Endometrium (tissue), 2 donors: Measurements from ENCODE around the gene ECE1.
"Not testable (repeated sequence)": the region's sequence is repeated elsewhere in the genome, so short reads cannot be mapped to it uniquely, and the experiment has no call there.

ENCODE experiments used
- FAIRE-seq: peaks from 2 replicates; lab custom pipeline; 2012; peaks lifted over from hg19 to GRCh38; lab: Jason Lieb, UNC
- donor health status: control.
- donor health status: control.

The ECE1 gene

GRCh38 chr1:21219674-21220073 is 70.6 kb downstream of the ECE1 start:
- no peak for FAIRE-seq

- FAIRE-seq: no peak
These were observed 72.3 kb downstream of the ECE1 start for GRCh38 chr1:21217812-21218596.

GRCh38 chr1:21216835-21217811 is 73.1 kb downstream of the ECE1 start:
- FAIRE-seq: no peak

- no peak for FAIRE-seq
These were observed 78.1 kb downstream of the ECE1 start for GRCh38 chr1:21212126-21212525.

GRCh38 chr1:21208137-21208700 is 82.0 kb downstream of the ECE1 start:
- not testable (repeated sequence) for FAIRE-seq

GRCh38 chr1:21206117-21206516 is 84.1 kb downstream of the ECE1 start:
- FAIRE-seq: no peak

- no peak for FAIRE-seq
These were observed 84.8 kb downstream of the ECE1 start for GRCh38 chr1:21205416-21205815.

GRCh38 chr1:21201650-21202049 is 88.6 kb downstream of the ECE1 start:
- FAIRE-seq: no peak

- not testable (repeated sequence) for FAIRE-seq
These were observed 89.0 kb downstream of the ECE1 start for GRCh38 chr1:21201238-21201637.

- no peak for FAIRE-seq
These were observed 89.5 kb downstream of the ECE1 start for GRCh38 chr1:21200767-21201166.

GRCh38 chr1:21198929-21199328 is 91.3 kb downstream of the ECE1 start:
- no peak for FAIRE-seq

- no peak for FAIRE-seq
These were observed 97.4 kb downstream of the ECE1 start for GRCh38 chr1:21192871-21193270.

- FAIRE-seq: no peak
These were observed 98.0 kb downstream of the ECE1 start for GRCh38 chr1:21192284-21192683.

GRCh38 chr1:21190771-21191170 is 99.5 kb downstream of the ECE1 start:
- not testable (repeated sequence) for FAIRE-seq

- FAIRE-seq: no peak
These were observed 100.3 kb downstream of the ECE1 start for GRCh38 chr1:21189906-21190500.

- FAIRE-seq: no peak
These were observed 100.8 kb downstream of the ECE1 start for GRCh38 chr1:21189421-21189820.

- FAIRE-seq: no peak
These were observed 102.0 kb downstream of the ECE1 start for GRCh38 chr1:21188235-21188634.

- no peak for FAIRE-seq
These were observed 105.0 kb downstream of the ECE1 start for GRCh38 chr1:21185221-21185731.

- FAIRE-seq: no peak
These were observed 106.0 kb downstream of the ECE1 start for GRCh38 chr1:21184276-21184675.

GRCh38 chr1:21182181-21182731 is 108.0 kb downstream of the ECE1 start:
- no peak for FAIRE-seq

- FAIRE-seq: not testable (repeated sequence)
These were observed 112.0 kb downstream of the ECE1 start for GRCh38 chr1:21178271-21178670.
